Measurements from ENCODE around the gene HOXA11. TPM values are rescaled to one million over a fixed set of nuclear protein-coding genes. Genes with fewer than 3 reads are reported as not detected.
A peak's percentile ranks its signal among the peaks of the same experiment; 100 is the strongest.

The HOXA11 gene
- total and polyA plus RNA-seq, 11 donors, result not detected

DNA sequence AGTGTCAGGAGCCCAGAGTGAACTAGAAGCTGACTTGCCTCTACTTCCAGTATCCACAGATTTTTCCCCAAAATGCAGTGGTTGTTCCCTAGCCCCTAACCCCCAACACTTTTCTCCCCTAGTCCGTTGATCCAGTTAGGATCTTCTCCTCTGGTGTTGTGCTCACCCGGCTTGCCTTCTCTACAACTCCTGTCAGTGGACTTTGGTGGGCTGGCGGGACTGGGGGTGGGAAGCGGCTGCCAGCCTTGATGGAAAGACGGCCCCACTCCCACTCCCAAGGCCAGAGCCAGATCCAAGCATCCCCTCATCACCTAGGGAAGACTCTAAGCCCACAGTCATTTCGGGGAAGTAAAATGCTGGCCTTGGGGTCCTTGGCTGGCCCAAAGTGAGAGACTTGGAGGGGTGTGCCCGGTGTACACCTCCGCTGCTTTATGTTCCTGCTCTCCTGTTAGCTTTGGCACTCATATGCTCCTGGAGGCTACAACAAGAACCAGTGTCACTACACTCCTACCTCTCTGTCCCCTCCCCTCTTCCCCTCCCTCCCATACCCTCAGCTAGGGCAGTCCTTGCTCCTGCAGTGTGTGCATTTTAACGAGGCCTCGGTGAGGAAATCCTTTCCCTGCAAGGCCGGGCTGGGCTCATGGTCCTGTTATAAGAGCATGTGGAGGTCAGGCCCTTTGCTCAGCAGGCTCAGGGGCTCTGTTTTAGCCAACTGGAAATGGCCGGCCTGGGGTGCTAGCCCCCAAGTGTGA lies 10.0 kb downstream of the HOXA11 start:
- 34 to 47% (median 45%) methylated on average over 9 to 12 of the region's 12 CpGs for WGBS, 4 donors
- Histone ChIP-seq H3K27me3 (peaks cover 85 to 100% (median 100%) of the 10 kb centered on the region in 9 donors), H3K4me3 (no peak overlapping the region), H3K4me1 (peaks cover 0 to 40% (median 23%) of the 10 kb centered on the region in 12 donors), H3K9me3 (no peaks in the 10 kb centered on the region), H3K36me3 (no peaks in the 10 kb centered on the region), H3K27ac (peak overlapping the region in 1 of 12 donors; percentile 91)
- intact Hi-C loops (cut with DNase I), result loop anchor here in 1 of 10 donors (10.0 kb wide), 1 partner anchor 1310 kb away; no protein-coding TSS in a partner anchor
- DNase-seq (peak in 2 of 5 donors; percentile 15 to 23), ATAC-seq (no peak)
- no peak for TF ChIP-seq POLR2A (IDR thresholded peaks at IDR 0.05)
- TF ChIP-seq, protein P1, sequence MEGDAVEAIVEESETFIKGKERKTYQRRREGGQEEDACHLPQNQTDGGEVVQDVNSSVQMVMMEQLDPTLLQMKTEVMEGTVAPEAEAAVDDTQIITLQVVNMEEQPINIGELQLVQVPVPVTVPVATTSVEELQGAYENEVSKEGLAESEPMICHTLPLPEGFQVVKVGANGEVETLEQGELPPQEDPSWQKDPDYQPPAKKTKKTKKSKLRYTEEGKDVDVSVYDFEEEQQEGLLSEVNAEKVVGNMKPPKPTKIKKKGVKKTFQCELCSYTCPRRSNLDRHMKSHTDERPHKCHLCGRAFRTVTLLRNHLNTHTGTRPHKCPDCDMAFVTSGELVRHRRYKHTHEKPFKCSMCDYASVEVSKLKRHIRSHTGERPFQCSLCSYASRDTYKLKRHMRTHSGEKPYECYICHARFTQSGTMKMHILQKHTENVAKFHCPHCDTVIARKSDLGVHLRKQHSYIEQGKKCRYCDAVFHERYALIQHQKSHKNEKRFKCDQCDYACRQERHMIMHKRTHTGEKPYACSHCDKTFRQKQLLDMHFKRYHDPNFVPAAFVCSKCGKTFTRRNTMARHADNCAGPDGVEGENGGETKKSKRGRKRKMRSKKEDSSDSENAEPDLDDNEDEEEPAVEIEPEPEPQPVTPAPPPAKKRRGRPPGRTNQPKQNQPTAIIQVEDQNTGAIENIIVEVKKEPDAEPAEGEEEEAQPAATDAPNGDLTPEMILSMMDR (IDR thresholded peaks at IDR 0.05), result no peak

GRCh38 chr7:27173956-27174873 lies 10.8 kb downstream of the HOXA11 start, which contains the start of gene HOXA10:
Gene HOXA10, minus strand, starts transcription at chr7:27174320. Its CDS starts 14 bp downstream, at chr7:27174306.
- H3K9me3 ChIP-seq, result no peaks in the 10 kb centered on the region
- peaks cover 0 to 41% (median 20%) of the 10 kb centered on the region in 12 donors for H3K4me1 ChIP-seq
- TF ChIP-seq, protein P1 (IDR thresholded peaks at IDR 0.05), result no peak
- no peak for TF ChIP-seq POLR2A (IDR thresholded peaks at IDR 0.05)
- peak within 1 kb of the TSS; percentile 25 to 59 (median 41) for H3K4me3 ChIP-seq
- 3 to 6% (median 4%) methylated on average over 48 to 82 of the region's 82 CpGs for WGBS, 4 donors
- peak within 1 kb of the TSS in 1 of 12 donors; percentile 91 for H3K27ac ChIP-seq
- peaks cover 87 to 100% (median 100%) of the 10 kb centered on the region in 9 donors for H3K27me3 ChIP-seq
- intact Hi-C loops (cut with DNase I), result loop anchor here in 1 of 10 donors (10.0 kb wide), 1 partner anchor 1309 kb away; no protein-coding TSS in a partner anchor
- ATAC-seq (no peak), DNase-seq (peak in 1 of 5 donors; percentile 55)
- H3K36me3 ChIP-seq, result no peaks in the 10 kb centered on the region

DNA sequence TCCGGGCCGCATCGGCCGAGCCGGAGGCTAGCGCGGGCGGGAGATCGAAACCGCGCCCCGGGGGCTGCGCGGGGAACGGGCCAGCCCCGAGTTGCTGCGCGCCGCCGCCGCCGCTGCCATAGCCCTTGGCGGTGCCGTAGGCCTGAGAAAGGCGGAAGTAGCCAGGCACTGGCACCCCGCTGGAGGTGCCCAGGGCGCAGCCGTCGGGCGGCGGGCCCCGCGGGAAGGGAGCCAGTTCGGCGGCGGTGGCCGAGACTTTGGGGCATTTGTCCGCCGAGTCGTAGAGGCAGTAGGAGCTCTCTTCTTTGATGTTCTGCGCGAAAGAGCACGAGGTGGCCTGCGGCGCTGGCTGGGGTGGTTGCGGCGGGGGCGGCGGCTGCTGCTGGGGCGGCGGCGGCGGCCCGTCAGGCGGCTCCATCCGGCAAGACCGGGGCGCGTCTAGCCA lies 11.5 kb downstream of the HOXA11 start:
- peak in 2 of 4 donors; percentile 35 to 56 for ATAC-seq
- no peaks in the 10 kb centered on the region for H3K36me3 ChIP-seq
- DNase-seq, result peak in 1 of 5 donors; percentile 64
- H3K27me3 ChIP-seq, result peaks cover 88 to 100% (median 99%) of the 10 kb centered on the region in 9 donors
- peaks cover 0 to 41% (median 20%) of the 10 kb centered on the region in 12 donors for H3K4me1 ChIP-seq
- WGBS, 4 donors, result 1 to 2% (median 1%) methylated on average over 17 to 59 of the region's 59 CpGs
- intact Hi-C loops (cut with DNase I), result loop anchor here in 1 of 10 donors (10.0 kb wide), 1 partner anchor 1309 kb away; no protein-coding TSS in a partner anchor
- H3K4me3 ChIP-seq, result peak overlapping the region; percentile 25 to 59 (median 41)
- no peaks in the 10 kb centered on the region for H3K9me3 ChIP-seq
- TF ChIP-seq, protein P1 (IDR thresholded peaks at IDR 0.05), result no peak
- TF ChIP-seq POLR2A (IDR thresholded peaks at IDR 0.05), result no peak
- H3K27ac ChIP-seq, result peak overlapping the region in 1 of 12 donors; percentile 91

All from heart left ventricle (tissue), 16 donors.